ENCODE results near the gene AFF3.
"Not testable (repeated sequence)": the region's sequence is repeated elsewhere in the genome, so short reads cannot be mapped to it uniquely, and the experiment has no call there.

Gene AFF3

DNA sequence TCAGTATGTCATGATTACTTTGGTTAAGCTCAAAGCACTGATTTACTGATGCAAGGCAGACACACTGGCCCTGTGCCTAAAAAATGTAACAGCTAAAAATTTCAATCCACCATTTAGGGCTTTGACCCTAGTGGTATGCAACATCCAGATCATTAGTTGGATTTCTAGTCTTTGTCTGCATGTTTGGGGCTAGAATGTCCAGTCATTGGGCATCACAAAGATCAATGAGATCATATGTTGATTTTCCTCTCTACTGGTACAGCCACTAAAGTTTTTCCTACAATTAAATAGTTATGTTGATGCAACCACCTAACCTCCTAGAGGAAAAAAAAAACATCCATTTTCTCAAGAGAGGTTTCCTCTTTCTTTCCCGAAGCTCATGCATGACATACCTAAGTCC is 599.1 kb downstream of the AFF3 start:
- DNase-seq (ENCODE audit: low spot score): no peak

DNA sequence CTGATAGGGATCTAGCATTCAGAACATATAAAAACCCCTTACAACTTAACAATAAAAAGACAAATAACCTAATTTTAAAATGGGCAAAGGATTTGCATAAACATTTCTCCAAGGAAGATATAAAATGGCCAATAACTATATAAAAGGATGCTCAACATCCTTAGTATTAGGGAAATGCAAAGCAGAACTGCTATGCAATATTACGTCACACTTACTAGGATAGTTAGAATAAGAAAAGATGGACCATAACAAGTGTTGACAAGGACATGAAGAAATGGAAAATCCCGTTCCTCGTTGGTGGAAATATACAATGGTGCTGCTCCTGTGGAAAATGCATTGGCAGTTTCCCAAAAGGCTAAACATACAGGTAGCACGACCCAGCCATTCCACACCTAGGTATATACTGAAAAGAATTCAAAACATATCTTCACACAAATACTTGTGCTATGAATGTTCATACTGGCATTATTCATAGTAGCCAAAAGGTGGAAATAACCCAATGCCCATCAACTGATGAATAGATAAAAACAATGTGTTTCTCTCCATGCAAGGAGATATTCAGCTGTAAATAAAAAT is 604.4 kb downstream of the AFF3 start:
- no peak for DNase-seq (ENCODE audit: low spot score)

DNA sequence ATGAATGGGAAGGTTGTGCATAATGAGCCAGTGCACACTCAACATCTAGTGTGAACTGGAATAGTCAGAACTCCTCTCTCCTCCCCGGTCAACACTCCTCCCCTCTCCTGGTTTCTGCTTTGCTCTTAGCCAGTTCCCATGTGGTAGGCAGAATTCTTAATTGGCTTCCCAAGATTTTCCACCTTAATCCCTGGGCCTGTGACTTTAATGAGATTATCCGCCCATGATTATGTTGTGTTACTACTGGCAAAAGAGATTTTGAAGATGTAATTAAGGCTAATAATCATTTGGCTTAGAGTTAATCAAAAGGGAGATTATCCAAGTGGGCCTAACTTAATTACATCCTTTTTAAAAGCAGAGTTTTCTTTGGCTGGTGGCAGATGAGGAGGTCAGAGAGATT is 618.3 kb downstream of the AFF3 start:
- no peak for DNase-seq (ENCODE audit: low spot score)

DNA sequence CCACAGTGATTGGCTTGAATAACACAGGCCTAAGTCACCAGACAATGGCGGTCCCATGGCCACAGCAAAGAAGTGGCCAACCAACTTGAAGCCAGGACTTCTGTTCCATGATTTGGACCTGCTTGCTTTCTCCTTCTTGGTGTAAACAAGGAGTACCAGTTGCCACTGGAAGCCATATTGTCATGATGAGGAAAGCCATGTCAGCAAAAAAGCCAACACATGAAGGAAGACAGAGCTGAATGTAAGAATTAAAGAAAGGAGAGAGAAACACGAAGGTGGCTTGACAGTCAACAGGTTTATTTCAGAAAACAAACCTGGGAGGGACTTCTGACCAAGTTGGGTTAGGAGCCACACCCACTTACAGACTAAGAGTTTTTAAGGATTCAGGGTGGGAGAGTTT is 620.2 kb downstream of the AFF3 start:
- no peak for DNase-seq (ENCODE audit: low spot score)

DNA sequence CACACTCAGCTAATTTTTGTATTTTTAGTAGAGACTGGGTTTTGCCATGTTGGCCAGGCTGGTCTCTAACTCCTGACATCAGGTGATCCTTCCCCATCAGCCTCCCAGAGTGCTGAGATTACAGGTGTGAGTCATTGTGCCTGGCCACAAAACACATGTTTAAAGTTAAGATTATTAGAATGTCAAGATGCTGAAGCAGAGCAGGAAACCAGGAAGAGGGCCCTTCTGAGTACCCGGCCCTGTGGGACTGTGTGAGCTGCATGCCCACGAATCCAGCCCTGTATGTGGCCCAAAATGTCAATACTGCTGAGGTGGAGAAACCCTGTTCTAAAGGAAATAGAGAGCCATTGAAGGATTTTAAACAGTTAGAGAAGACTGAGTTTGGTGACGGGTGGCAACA is 621.6 kb downstream of the AFF3 start:
- DNase-seq (ENCODE audit: low spot score): no peak

DNA sequence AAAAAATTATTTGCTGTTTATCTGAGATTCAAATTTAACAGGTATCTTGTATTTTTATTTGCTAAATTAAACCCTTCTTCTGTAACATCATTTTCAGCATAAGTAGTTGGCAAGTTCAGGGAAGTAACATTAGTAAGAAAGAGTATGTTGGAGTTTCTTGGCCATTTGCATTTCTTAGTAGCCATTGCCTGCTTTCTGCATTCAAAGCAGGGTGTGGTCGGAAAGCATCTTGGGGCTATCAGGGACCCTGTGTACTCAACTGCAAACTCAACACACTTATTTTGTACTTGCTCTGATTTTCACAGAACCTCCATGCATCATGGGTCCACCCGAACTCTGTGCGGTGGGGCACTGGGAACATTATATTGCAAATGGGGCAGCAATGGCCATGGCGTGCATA is 622.2 kb downstream of the AFF3 start:
- no peak for DNase-seq (ENCODE audit: low spot score)

DNA sequence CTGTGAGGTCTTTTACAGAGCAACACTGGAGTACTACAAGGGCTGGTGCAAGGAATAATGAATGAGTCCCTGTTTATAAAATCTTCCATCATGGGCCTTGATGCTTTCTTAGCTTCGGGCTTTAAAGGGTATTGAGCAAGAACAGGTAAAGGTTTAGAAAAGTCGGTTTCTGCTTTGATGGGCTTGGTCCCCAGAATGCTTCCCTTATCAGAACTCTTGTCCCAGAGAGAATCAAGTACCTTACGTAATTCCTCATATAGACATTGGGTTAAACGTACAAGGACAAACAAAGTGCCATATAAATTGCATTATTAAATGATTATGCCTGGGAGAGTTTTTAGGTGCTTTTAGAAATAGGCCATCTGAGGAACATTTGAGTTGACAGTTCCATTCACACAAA is 628.0 kb downstream of the AFF3 start:
- DNase-seq (ENCODE audit: low spot score): no peak

DNA sequence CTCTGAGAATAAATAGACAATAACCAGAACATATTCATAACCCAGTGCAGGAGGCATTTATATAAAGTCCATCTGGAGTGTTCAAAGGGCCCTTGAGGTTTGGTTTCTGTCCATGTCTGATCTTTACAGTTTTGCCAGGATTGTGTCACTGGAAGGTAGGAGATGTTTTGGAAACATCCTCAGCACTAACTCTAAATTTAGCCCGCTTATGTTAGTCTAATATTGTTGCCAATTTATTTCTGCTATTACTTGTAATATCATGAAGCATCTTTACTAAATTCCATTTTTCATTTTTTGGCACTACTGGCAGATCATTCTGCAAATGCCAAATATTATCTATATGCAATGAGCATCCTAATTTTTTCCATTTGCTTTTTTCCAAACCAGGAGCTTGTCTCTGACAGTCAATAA is 630.2 kb downstream of the AFF3 start:
- DNase-seq (ENCODE audit: low spot score): no peak

DNA sequence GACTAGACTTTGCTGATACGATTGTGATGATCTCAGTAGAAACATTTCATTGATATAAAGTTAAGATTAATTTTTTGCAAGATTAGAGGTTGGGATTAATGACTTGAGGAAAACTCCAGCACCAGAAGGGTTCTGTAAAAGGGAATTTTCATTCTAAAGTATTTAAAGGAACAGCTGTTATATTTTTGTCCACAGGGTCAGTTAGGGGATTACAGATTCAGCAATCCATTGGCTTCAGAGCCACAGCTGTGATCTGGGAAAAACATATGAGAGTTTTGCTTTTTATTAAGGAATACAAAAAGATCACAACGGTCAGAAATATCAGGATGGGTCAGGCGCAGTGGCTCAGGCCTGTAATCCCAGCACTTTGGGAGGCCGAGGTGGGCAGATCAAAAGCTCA is 633.0 kb downstream of the AFF3 start:
- DNase-seq (ENCODE audit: low spot score): no peak

DNA sequence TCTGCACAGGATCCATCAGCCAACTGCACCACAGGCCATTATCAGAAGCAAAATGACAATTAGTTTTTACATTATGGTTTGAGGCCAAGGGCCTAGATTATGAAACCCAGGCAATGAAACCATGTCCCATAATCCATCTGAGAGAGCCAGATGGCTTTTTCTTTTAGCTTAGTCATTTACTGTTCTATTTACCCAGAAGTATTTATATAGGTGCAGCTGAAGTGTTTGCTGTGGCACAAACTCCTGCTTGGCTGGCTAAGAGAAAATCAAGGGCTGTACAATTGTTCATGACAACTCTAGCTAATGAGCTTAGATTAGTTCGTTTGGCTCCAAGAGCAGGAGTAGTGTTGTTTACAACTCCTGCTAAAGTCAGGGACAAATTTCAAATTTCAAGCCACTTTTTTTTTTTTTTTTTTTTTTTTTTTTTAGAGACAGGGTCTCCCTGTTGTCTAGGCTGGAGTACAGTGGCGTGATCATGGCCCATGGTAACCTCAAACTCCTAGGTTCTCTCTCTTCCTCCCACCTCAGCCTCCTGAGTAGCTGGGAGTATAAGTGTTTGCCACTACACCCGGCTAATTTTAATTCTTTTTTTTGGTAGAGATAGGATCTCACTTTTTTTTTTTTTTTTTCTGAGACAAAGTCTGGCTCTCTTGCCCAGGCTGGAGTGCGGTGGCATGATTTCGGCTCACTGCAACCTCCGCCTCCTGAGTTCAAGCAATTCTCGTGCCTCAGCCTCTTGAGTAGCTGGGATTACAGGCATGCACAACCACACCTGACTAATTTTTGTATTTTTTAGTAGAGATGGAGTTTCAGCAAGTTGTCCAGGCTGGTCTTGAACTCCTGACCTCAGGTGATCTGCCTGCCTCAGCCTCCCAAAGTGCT is 634.2 kb downstream of the AFF3 start:
- no peak for DNase-seq (ENCODE audit: low spot score)

DNA sequence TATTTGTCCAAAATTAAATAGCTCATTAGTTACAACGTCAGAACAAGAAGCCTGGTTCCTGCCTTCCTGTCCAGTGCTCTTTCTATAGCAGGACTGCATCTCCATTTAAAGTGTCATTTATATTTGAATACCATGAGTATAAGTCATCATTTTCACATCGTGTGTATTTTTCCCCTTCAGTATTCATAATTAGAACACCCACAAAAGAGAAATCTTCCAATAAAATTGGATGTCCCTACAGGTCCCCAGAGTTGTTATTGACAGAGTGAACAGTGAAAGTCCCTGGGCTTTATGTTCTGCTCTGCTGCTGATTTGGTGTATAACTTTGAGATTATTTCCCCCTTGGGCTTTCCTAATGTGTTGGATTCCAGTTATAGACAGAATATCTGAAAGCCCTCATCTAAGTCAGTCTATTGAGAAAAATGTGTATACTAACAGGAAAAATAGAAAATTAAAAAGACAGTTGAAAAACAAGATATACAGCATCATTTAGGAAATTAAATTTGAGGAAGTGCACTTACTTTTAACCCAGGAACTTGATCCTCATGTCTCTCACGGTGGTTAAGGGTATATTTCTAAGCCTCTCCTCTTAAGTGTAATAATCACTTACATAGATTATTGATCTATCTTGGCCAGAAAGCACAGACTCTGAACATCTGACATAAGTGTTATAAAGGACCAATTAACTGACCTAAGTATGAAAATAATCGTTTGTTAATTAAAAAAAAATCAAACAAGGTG is 637.4 kb downstream of the AFF3 start:
- no peak for DNase-seq (ENCODE audit: low spot score)

DNA sequence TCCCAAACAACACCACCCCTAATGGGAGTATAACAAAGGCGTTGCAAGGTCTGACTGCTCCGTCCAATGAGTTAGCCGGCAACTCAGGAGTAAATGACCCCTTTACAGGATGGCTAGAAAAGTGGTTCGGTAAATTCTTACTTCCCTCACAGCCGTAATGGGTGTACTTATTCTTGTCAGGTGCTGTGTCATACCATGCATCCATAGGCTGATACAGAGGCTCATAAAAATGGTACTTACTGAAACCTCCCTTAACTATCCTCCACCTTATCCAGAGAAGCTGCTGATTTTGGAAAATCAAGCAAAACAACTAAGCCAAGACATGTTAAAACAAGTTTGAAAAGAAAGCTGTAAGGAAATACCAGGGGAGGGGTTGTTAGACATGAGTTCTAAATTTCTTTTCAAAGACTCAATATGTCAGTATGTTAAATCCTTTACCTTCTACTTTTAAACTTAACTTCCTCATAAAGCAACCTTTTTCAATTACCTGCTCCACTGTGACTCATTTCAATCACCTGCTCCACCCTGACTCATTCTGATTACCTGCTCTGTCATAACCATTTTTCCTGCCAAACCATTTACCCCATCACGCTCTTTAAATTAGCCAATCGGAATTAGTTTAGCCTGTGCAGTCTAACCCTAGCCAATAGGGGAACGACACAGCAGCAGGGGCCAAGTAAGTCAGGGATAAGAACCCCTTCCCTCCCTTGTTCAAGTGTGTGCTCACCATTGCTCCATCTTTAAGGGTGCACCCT is 638.6 kb downstream of the AFF3 start:
- not testable (repeated sequence) for DNase-seq (ENCODE audit: low spot score)

DNA sequence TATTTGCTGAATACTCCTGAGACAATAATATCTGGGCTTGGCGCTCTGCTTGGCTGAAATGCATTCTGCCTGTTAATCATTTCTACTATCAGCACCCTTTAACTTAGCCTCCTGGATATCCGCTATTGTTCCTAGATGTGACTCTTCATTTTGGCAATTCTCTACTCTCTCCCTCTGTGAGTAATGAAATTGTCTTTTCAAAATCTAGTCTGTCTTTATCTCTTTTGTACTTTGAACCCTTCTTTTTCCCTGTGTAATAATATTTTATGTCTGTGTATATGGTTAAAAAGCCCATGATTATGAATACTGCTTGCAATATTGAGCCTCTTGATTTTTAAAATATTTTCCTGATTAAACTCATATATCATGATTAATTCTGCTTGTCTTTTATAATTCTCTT is 646.4 kb downstream of the AFF3 start:
- no peak for DNase-seq (ENCODE audit: low spot score)

All from ecto neural progenitor cell (in vitro differentiated cells).